Nephron progenitor cell (in vitro differentiated cells): Measurements from ENCODE around the gene AP3D1.

Experiments
- DNase-seq: peaks from one replicate; pipeline ENCODE4 v3.0.0; 2021
- H3K27ac Mint-ChIP-seq: 2 replicates; pipeline ENCODE4 v1.8.0; 2021; ENCODE audit warnings: mild to moderate bottlenecking, moderate library complexity, mixed read lengths
- H3K27me3 Mint-ChIP-seq: 2 replicates; pipeline ENCODE4 v1.8.0; 2021; ENCODE audit warnings: mild to moderate bottlenecking, low read depth, mixed read lengths; ENCODE audit not compliant: poor library complexity
- H3K36me3 Mint-ChIP-seq: 2 replicates; pipeline ENCODE4 v1.8.0; 2021; ENCODE audit warnings: low read depth, mixed read lengths
- H3K4me1 Mint-ChIP-seq: 2 replicates; pipeline ENCODE4 v1.8.0; 2021; ENCODE audit warnings: mixed read lengths
- H3K4me3 Mint-ChIP-seq: 2 replicates; pipeline ENCODE4 v1.8.0; 2021; ENCODE audit warnings: mild to moderate bottlenecking, moderate library complexity, mixed read lengths
- H3K9me3 Mint-ChIP-seq: 2 replicates; pipeline ENCODE4 v1.8.0; 2021; ENCODE audit warnings: mild to moderate bottlenecking, moderate library complexity, mixed read lengths
- CTCF ChIP-seq: fragments of 200-600 bp; sonication (generic); IDR thresholded peaks from 2 replicates; pipeline ENCODE4 v1.5.0; 2021; ENCODE audit warnings: antibody characterized with exemption

AP3D1 gene

GRCh38 chr19:2051773-2052704 lies 99.3 kb downstream of the AP3D1 start:
- Mint-ChIP-seq H3K4me1 (peaks cover 38% of the 10 kb centered on the region), H3K36me3 (no peaks in the 10 kb centered on the region), H3K27ac (no peak overlapping the region), H3K27me3 (no peaks in the 10 kb centered on the region), H3K4me3 (peak overlapping the region; percentile 59), H3K9me3 (no peaks in the 10 kb centered on the region)
- no peak for TF ChIP-seq CTCF
- no peak for DNase-seq

- Mint-ChIP-seq H3K4me3 (peak within 1 kb of the TSS; percentile 87), H3K27me3 (no peaks in the 10 kb centered on the region), H3K36me3 (no peaks in the 10 kb centered on the region), H3K27ac (no peak within 1 kb of the TSS), H3K9me3 (no peaks in the 10 kb centered on the region), H3K4me1 (peaks cover 36% of the 10 kb centered on the region)
- DNase-seq = peak; percentile 99
- TF ChIP-seq CTCF = no peak
Observed at GRCh38 chr19:2050991-2051772, 100.2 kb downstream of the AP3D1 start, which contains the start of gene MKNK2. MKNK2 (minus strand) TSS chr19:2051244; CDS start chr19:2050851, 393 bp downstream.
